HL-60 (cell line): Measurements from ENCODE around the gene HELT.

ENCODE experiments used
- DNase-seq, 2 experiments: peaks; one replicate each; pipeline ENCODE4 v3.0.0-alpha.2; 2010 to 2020; ENCODE audit warnings: low read depth in 1 of 2, low spot score in 1 of 2
- H3K27ac ChIP-seq: fragments of 250-450 bp; sonication (Bioruptor Pico); replicated peaks from 2 replicates; pipeline ENCODE4 v1.5.1; 2020; ENCODE audit warnings: mild to moderate bottlenecking, moderate library complexity
- H3K27me3 ChIP-seq: fragments of 250-450 bp; sonication (Bioruptor Pico); 2 replicates; pipeline ENCODE4 v1.5.1; 2021; ENCODE audit warnings: mild to moderate bottlenecking, moderate library complexity; ENCODE audit not compliant: insufficient read depth, poor library complexity, severe bottlenecking
- H3K4me3 ChIP-seq: replicated peaks from 2 replicates; pipeline ENCODE4 v1.5.1; 2011; ENCODE audit warnings: mild to moderate bottlenecking, control low read depth, low read length; ENCODE audit not compliant: insufficient read depth
- CTCF ChIP-seq: IDR thresholded peaks from one replicate; pipeline ENCODE4 v1.5.1; 2011; ENCODE audit warnings: low read length, control low read depth, inconsistent platforms; ENCODE audit not compliant: insufficient read depth
- GABPA ChIP-seq: IDR thresholded peaks from 2 replicates; pipeline ENCODE4 v1.6.1; 2012; ENCODE audit warnings: low read depth
- POLR2AphosphoS5 ChIP-seq: IDR thresholded peaks from 2 replicates; pipeline ENCODE4 v1.6.1; 2012; ENCODE audit warnings: low read depth
- REST ChIP-seq: IDR thresholded peaks from 2 replicates; pipeline ENCODE4 v1.6.1; 2012; ENCODE audit warnings: low read depth; ENCODE audit not compliant: insufficient replicate concordance
- SPI1 ChIP-seq: IDR thresholded peaks from 2 replicates; pipeline ENCODE4 v1.6.1; 2012; ENCODE audit warnings: low read depth, mild to moderate bottlenecking, borderline replicate concordance

Gene HELT

GRCh38 chr4:185054272-185054671, 36.0 kb downstream of the HELT start:
- no peak for DNase-seq
- TF ChIP-seq GABPA (no peak), CTCF (no peak), POLR2AphosphoS5 (no peak), SPI1 (no peak), REST (no peak)
- Histone ChIP-seq H3K27me3 (no peaks in the 10 kb centered on the region), H3K27ac (no peak overlapping the region), H3K4me3 (no peak overlapping the region)

- Histone ChIP-seq H3K4me3 (no peak overlapping the region), H3K27me3 (no peaks in the 10 kb centered on the region), H3K27ac (no peak overlapping the region)
- TF ChIP-seq POLR2AphosphoS5, result no peak
- TF ChIP-seq CTCF, result no peak
- no peak for TF ChIP-seq SPI1
- TF ChIP-seq GABPA, result no peak
- no peak for TF ChIP-seq REST
- no peak for DNase-seq
Measured at GRCh38 chr4:185054886-185055285, 36.6 kb downstream of the HELT start.

- H3K27ac ChIP-seq, result no peak overlapping the region
- no peak for DNase-seq
- no peaks in the 10 kb centered on the region for H3K27me3 ChIP-seq
- H3K4me3 ChIP-seq, result no peak overlapping the region
- TF ChIP-seq CTCF (no peak), POLR2AphosphoS5 (no peak), REST (no peak), SPI1 (no peak), GABPA (no peak)
Measured at GRCh38 chr4:185061610-185062009, 43.3 kb downstream of the HELT start.
